Measurements from ENCODE around the gene ABCB1.

ABCB1 gene

GRCh38 chr7:87592300-87592699, 8.4 kb downstream of the ABCB1 start:
- TF ChIP-seq KLF1 (tag by site-specific recombination; IDR thresholded peaks at IDR 0.05) (no peak), KLF9 (tag by site-specific recombination; IDR thresholded peaks at IDR 0.05; ENCODE audit: low read depth) (no peak), ZNF394 (tag by site-specific recombination; IDR thresholded peaks at IDR 0.05; ENCODE audit: borderline replicate concordance) (no peak), AEBP2 (tag by site-specific recombination; IDR thresholded peaks at IDR 0.05; ENCODE audit: borderline replicate concordance) (no peak), ZNF391 (tag by site-specific recombination; IDR thresholded peaks at IDR 0.05; ENCODE audit: borderline replicate concordance, low read depth) (no peak), ZNF529 (tag by site-specific recombination; IDR thresholded peaks at IDR 0.05; ENCODE audit: insufficient replicate concordance) (no peak), ZNF785 (tag by site-specific recombination; IDR thresholded peaks at IDR 0.05) (no peak), ZNF837 (tag by site-specific recombination; IDR thresholded peaks at IDR 0.05) (no peak), KLF8 (tag by site-specific recombination; IDR thresholded peaks at IDR 0.05) (no peak), HOXA7 (CRISPR knock-in tag; IDR thresholded peaks at IDR 0.05; ENCODE audit: borderline replicate concordance) (no peak)
- Histone ChIP-seq H3K4me1 (ENCODE audit: control insufficient read depth, insufficient read depth, low read length) (peaks cover 6% of the 10 kb centered on the region; the same call in 1 of the 2 replicates), H3K9me3 (ENCODE audit: control insufficient read depth, insufficient read depth, low read depth, low read length) (no peaks in the 10 kb centered on the region), H3K36me3 (ENCODE audit: control insufficient read depth in 2 of 2, insufficient read depth in 1 of 2, low read length in 2 of 2) (no peaks in the 10 kb centered on the region), H3K4me3 (ENCODE audit: low read depth, low read length) (no peak overlapping the region), H3K27ac (ENCODE audit: extremely low read depth, low read depth, low read length) (no peak overlapping the region)
- CTCF ChIA-PET: no interaction called here
- POLR2A ChIA-PET: interaction anchor here (1.5 kb wide), 1 partner anchor 8 kb away, joined by 4 read pairs; the partner anchor contains the start of gene ABCB1

- H3K27ac ChIP-seq (ENCODE audit: extremely low read depth, low read depth, low read length): 0 out of 2 replicates have a peak overlapping the region, but pooled peaks have one; percentile 9
- H3K36me3 ChIP-seq (ENCODE audit: control insufficient read depth in 2 of 2, insufficient read depth in 1 of 2, low read length in 2 of 2): no peaks in the 10 kb centered on the region
- no peak overlapping the region for H3K4me3 ChIP-seq (ENCODE audit: low read depth, low read length)
- H3K9me3 ChIP-seq (ENCODE audit: control insufficient read depth, insufficient read depth, low read depth, low read length): no peaks in the 10 kb centered on the region
- ChIA-PET POLR2A (interaction anchor here (1.5 kb wide), 1 partner anchor 9 kb away, joined by 4 read pairs; the partner anchor contains the start of gene ABCB1), CTCF (no interaction called here)
- no peaks in the 10 kb centered on the region for H3K4me1 ChIP-seq (ENCODE audit: control insufficient read depth, insufficient read depth, low read length)
- TF ChIP-seq BCL11B (tag by site-specific recombination; IDR thresholded peaks at IDR 0.05; ENCODE audit: low read depth): no peak
- TF ChIP-seq ZNF350 (tag by site-specific recombination; IDR thresholded peaks at IDR 0.05): no peak
- no peak for TF ChIP-seq ZNF24 (tag by site-specific recombination; IDR thresholded peaks at IDR 0.05)
- no peak for TF ChIP-seq ZNF175 (tag by site-specific recombination; IDR thresholded peaks at IDR 0.05)
- no peak for TF ChIP-seq ZNF561 (tag by site-specific recombination; IDR thresholded peaks at IDR 0.05; ENCODE audit: borderline replicate concordance)
- no peak for TF ChIP-seq WT1 (tag by site-specific recombination; IDR thresholded peaks at IDR 0.05)
- no peak for TF ChIP-seq ZNF639 (tag by site-specific recombination; IDR thresholded peaks at IDR 0.05)
- TF ChIP-seq MYNN (tag by site-specific recombination; IDR thresholded peaks at IDR 0.05; ENCODE audit: borderline replicate concordance): no peak
- no peak for TF ChIP-seq PBX3 (CRISPR knock-in tag; IDR thresholded peaks at IDR 0.05)
- no peak for TF ChIP-seq ZNF645 (tag by site-specific recombination; IDR thresholded peaks at IDR 0.05)
- TF ChIP-seq ZBTB26 (tag by site-specific recombination; optimal IDR thresholded peaks at IDR 0.05): no peak
- no peak for TF ChIP-seq ZIC2 (tag by site-specific recombination; IDR thresholded peaks at IDR 0.05)
- TF ChIP-seq KLF17 (tag by site-specific recombination; IDR thresholded peaks at IDR 0.05): no peak
- TF ChIP-seq ZFP69B (tag by site-specific recombination; IDR thresholded peaks at IDR 0.05): no peak
- TF ChIP-seq ZBTB17 (tag by site-specific recombination; IDR thresholded peaks at IDR 0.05): no peak
These were observed 9.5 kb downstream of the ABCB1 start for GRCh38 chr7:87591211-87591610.
